Pancreas (tissue), 10 donors: ENCODE results near the gene DNAJA3. TPM values are rescaled to one million over a fixed set of nuclear protein-coding genes. Genes with fewer than 3 reads are reported as not detected.
A peak's percentile ranks its signal among the peaks of the same experiment; 100 is the strongest.

Source experiments
- ATAC-seq, 4 donors: fragments of 200-7000 bp; cut with Tn5 transposase; one replicate each; pipeline versions ENCODE4 v1.8.0 to v1.9.1; 2020; ENCODE audit warnings: mild to moderate bottlenecking in 4 of 4, moderate library complexity in 4 of 4
- DNase-seq, 6 donors: peaks; one replicate each; pipeline ENCODE4 v3.0.0-alpha.2; 2020
- FAIRE-seq: peaks from 2 replicates; lab custom pipeline; 2012; peaks lifted over from hg19 to GRCh38; lab: Jason Lieb, UNC
- H3K27ac ChIP-seq, 4 donors: fragments of 200-600 bp; sonication (generic); 1 replicate in 3 of 4; 2 replicates in 1 of 4; pipeline versions ENCODE4 v1.5.0 to v1.8.0; 2020
- H3K27me3 ChIP-seq, 4 donors: fragments of 200-600 bp; one replicate each; pipeline ENCODE4 v1.8.0; 2021
- H3K36me3 ChIP-seq, 3 donors: fragments of 200-600 bp; sonication (generic) in 1 of 3; one replicate each; pipeline versions ENCODE4 v1.5.0 to v1.8.0; 2020 to 2021
- H3K4me1 ChIP-seq, 3 donors: fragments of 200-600 bp; one replicate each; pipeline ENCODE4 v1.8.0; 2021
- H3K4me3 ChIP-seq, 4 donors: fragments of 200-600 bp; sonication (generic) in 2 of 4; one replicate each; pipeline versions ENCODE4 v1.5.0 to v1.8.0; 2020 to 2021
- H3K9me3 ChIP-seq, 4 donors: fragments of 200-600 bp; one replicate each; pipeline ENCODE4 v1.8.0; 2021
- CTCF ChIP-seq, 4 donors: fragments of 200-600 bp; sonication (generic) in 3 of 4; IDR thresholded peaks; one replicate each; pipeline versions ENCODE4 v1.5.0 to v1.8.0; 2021; ENCODE audit warnings: antibody characterized with exemption in 4 of 4
- WGBS, 2 donors: extraction: QIAGEN DNeasy Blood & Tissue Kit; methylation state at CpG; one replicate each; pipeline ENCODE4 v1.1.7; 2013; 5-methylcytosine and 5-hydroxymethylcytosine counted together
- intact Hi-C, 3 donors: fragments of 100-400 bp; cut with DNase I; formaldehyde crosslinking; loops; one replicate each; pipeline versions ENCODE4 v1.11.1 to v1.14.2; 2022
- polyA plus RNA-seq, 2 donors: library from polyadenylated mRNA; stranded (reverse); fragments of 200-250 nt; gene quantifications; one replicate each; pipeline ENCODE4 v1.2.3, GENCODE V29; 2013
- total RNA-seq, 6 donors: library from RNA; stranded (reverse); fragmentation: NEBNext Ultra II Directional in 4 of 6; extraction: Animal tissue kit (Norgen Biotek cat#: 25700) in 4 of 6; gene quantifications; one replicate each; pipeline versions ENCODE4 v1.2.1 to v1.2.4, GENCODE V29; 2021 to 2023
- donor health status: healthy with polysubstance abuse.
- donor health status: DM: no; HTN: no; CAD: no; lungs with moderate emphysema.
- donor health status: DM: no; HTN: no; CAD: no.
- donor health status: control.
- donor health status: control.
- donor health status: Bipolar disorder and iron deficiency.
- donor health status: DM: yes; HTN: yes; CAD: no.
- donor health status: DM: no; HTN: no; CAD: no.
- donor health status: DM: no; HTN: no; CAD: no.
- donor health status: DM: yes; HTN: yes; CAD: no.

The DNAJA3 gene
- total and polyA plus RNA-seq, 8 donors: 20.3 to 33.7 (median 21.5) TPM

- no peaks in the 10 kb centered on the region for H3K27me3 ChIP-seq
- no peaks in the 10 kb centered on the region for H3K9me3 ChIP-seq
- FAIRE-seq: no peak
- intact Hi-C loops: no loop called here
- TF ChIP-seq CTCF (IDR thresholded peaks at IDR 0.05): no peak
- DNase-seq: no peak
- no peak overlapping the region for H3K27ac ChIP-seq
- H3K36me3 ChIP-seq: peaks cover 0 to 27% (median 4%) of the 10 kb centered on the region in 3 donors
- 87 to 89% methylated on average over 4 of the region's 4 CpGs for WGBS, 2 donors
- no peak overlapping the region for H3K4me3 ChIP-seq
- H3K4me1 ChIP-seq: no peaks in the 10 kb centered on the region
- ATAC-seq: no peak
Observed at GRCh38 chr16:4433228-4433627, 7.6 kb downstream of the DNAJA3 start.

GRCh38 chr16:4433914-4434787 is 8.5 kb downstream of the DNAJA3 start:
- no peak overlapping the region for H3K27ac ChIP-seq
- ATAC-seq: peak in 1 of 4 donors; percentile 35
- no peak overlapping the region for H3K4me3 ChIP-seq
- intact Hi-C loops: no loop called here
- no peak for FAIRE-seq
- no peaks in the 10 kb centered on the region for H3K4me1 ChIP-seq
- H3K9me3 ChIP-seq: no peaks in the 10 kb centered on the region
- no peaks in the 10 kb centered on the region for H3K27me3 ChIP-seq
- WGBS, 2 donors: 75 to 77% methylated on average over 12 of the region's 12 CpGs
- no peak for TF ChIP-seq CTCF (IDR thresholded peaks at IDR 0.05)
- H3K36me3 ChIP-seq: peaks cover 0 to 27% (median 5%) of the 10 kb centered on the region in 3 donors
- no peak for DNase-seq

GRCh38 chr16:4435337-4436067 is 9.8 kb downstream of the DNAJA3 start:
- intact Hi-C loops: no loop called here
- no peak overlapping the region for H3K27ac ChIP-seq
- H3K4me1 ChIP-seq: no peaks in the 10 kb centered on the region
- WGBS, 2 donors: 75 to 84% methylated on average over 8 of the region's 8 CpGs
- TF ChIP-seq CTCF (IDR thresholded peaks at IDR 0.05): no peak
- ATAC-seq (no peak), FAIRE-seq (no peak), DNase-seq (no peak)
- no peak overlapping the region for H3K4me3 ChIP-seq
- no peaks in the 10 kb centered on the region for H3K9me3 ChIP-seq
- no peaks in the 10 kb centered on the region for H3K27me3 ChIP-seq
- peaks cover 0 to 38% (median 5%) of the 10 kb centered on the region in 3 donors for H3K36me3 ChIP-seq

GRCh38 chr16:4437366-4437765 is 11.7 kb downstream of the DNAJA3 start:
- WGBS, 2 donors: 89 to 95% methylated on average over 3 of the region's 3 CpGs
- H3K4me3 ChIP-seq: no peak overlapping the region
- FAIRE-seq: no peak
- no peak for ATAC-seq
- peaks cover 0 to 46% (median 17%) of the 10 kb centered on the region in 3 donors for H3K36me3 ChIP-seq
- no peaks in the 10 kb centered on the region for H3K27me3 ChIP-seq
- H3K4me1 ChIP-seq: no peaks in the 10 kb centered on the region
- no peak overlapping the region for H3K27ac ChIP-seq
- no peaks in the 10 kb centered on the region for H3K9me3 ChIP-seq
- TF ChIP-seq CTCF (IDR thresholded peaks at IDR 0.05): no peak
- intact Hi-C loops: no loop called here
- DNase-seq: no peak
